Activated CD4-positive, alpha-beta T cell treated with anti-CD3 and anti-CD28 coated beads for 24 hours (primary cell): ENCODE measurements around the gene RASD1.

Experiments
- DNase-seq, 2 donors: peaks; one replicate each; pipeline ENCODE4 v3.0.0-alpha.2; 2020; ENCODE audit warnings: low read depth in 2 of 2

The RASD1 gene

DNA sequence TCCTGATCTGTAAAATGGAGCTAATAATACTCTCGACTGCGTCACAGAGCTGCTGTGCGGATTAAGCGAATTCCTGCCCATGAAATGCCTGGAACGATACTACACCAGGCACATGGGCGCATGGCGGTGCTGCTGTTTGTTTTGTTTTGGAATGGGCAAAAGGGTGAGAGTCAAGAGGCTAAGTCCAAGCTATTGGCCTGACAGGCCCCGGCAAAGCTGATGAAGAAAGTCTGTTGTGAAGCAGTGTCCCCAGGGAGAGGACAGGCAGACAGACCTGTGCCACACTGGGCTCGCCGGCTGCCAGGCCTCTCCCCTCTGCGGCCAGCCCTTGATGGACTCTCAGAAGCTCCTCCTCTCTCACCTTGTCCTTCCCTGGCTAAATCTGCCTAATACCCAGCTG is 31.3 kb upstream of the RASD1 start:
- DNase-seq: no peak

DNA sequence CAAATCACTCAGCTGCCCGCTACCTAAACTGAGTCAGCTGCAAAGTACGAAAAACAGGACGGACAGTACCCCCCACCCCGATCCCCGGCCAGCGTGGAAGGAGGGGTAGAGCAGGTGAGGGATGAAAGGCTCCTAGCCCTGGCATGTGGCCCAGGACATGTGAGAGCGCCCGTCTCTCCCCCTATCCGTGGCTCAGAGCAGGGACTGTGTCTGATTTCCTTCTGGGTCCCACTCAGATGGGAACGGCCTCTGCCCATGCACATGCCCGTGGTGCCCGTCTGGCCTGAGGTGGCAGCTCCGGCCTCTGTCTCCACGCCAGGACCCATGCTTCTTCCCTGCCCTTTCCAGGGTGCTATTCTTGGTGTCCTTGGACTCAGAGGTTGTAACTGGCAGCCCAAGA is 30.2 kb upstream of the RASD1 start:
- no peak for DNase-seq

GRCh38 chr17:17525956-17526355 is 29.8 kb upstream of the RASD1 start:
- DNase-seq: no peak

DNA sequence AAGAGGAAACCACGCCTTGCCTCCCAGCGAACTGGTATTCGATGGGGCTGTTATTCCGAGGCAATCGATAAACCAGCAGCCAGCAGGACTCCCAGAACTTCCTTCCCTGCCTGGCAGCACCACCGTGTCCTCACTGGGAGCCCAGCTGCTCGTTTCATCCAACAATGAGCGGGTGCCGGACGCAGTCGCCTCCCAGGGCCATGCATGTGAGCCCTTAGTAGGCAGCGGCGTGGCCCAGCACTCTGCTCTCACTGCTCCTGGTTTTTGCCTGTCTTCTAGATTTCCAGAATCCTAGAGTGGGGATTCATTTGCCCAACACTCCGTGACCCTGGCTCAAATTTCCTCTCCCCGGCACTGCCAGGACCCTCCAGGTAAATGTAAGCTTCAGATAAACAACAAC is 29.1 kb upstream of the RASD1 start:
- no peak for DNase-seq

- DNase-seq: no peak
These were observed 27.7 kb upstream of the RASD1 start for GRCh38 chr17:17523731-17524490.

DNA sequence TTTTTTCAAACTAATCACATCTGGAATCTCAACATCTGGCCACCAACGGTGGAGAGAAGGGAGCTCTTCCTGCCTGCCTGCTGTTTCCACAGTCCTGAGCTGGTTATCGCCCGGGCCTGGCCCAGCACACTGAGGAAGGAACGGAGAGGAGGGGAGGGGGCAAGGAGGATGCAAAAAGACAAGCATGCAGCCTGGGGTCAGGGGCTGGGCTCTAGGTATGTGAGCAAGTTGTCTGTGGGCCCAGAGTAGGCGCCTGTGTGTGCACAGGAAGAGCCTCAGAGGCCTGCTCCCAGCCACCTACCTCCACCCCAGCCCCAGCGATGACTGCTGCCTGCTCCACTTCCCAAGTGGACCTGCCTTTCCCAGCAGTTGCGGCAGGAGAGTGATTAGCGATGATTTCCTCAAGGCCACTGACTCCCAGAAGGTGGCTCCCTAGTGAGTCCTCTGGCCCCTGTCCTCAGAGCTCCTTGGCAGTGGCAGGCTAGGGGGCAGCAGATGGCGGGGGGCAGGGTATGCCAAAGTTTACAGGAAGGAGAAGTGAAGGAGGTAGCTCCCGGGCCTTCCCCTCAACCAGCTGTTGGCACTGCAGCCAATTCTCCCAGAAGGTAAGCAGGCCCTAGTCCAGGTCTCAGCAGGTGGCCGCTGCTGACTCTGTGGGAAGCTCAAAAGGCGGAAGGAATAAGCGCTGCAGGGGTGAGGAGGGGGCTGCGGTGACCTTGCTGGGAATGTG is 27.0 kb upstream of the RASD1 start:
- DNase-seq: no peak

DNA sequence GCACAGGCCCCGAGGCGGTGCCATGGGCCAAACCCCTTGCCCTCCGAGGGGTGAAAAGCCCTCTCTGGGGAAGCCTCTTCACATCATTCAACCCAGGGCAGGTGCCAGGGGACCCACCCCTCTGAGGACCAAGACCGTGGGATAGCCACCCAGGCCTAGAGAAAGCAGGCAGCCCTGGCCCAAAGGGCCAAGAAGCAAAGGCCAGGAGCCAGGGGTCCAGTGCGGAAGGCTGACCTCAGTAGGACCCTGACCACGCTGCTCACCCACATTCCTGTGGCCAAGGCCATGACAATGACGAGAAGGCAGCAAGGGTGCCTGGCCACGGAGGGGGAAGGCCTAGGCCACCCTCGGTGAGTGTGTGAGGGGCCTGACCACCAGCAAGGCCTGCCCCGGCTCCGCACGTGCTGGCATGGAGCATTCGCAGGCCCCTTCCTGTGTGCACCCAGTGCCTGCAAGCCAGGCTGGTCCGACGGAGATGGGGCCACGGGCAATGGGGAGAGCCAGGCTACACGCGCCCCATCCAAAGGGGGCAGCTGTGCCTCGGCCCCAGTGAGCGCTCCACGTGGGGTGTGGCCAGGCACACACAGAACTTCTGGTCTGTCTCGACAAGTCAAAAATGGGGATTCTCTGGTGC is 24.5 kb upstream of the RASD1 start:
- DNase-seq: no peak

- DNase-seq: no peak
These were observed 23.7 kb upstream of the RASD1 start for GRCh38 chr17:17519886-17520285.

DNA sequence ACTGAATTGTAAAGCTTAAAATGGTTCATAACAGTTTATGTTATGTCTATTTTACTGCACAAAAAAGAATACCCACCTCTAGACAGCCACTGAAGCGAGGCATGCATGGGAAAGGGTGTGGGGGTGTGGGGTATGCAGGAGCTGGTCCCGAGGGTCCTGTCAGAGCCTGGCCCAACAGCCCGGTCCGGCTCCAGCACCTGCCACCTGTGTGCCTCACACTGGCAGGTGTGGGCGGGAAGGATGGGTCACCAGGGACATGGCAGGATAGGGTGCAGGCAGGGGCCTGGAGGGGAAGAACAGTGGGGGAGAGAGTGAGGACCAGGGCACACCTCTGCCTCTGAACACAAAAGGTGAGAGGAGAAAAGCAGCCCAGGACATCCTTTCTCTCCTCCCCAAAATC is 22.8 kb upstream of the RASD1 start:
- no peak for DNase-seq

DNA sequence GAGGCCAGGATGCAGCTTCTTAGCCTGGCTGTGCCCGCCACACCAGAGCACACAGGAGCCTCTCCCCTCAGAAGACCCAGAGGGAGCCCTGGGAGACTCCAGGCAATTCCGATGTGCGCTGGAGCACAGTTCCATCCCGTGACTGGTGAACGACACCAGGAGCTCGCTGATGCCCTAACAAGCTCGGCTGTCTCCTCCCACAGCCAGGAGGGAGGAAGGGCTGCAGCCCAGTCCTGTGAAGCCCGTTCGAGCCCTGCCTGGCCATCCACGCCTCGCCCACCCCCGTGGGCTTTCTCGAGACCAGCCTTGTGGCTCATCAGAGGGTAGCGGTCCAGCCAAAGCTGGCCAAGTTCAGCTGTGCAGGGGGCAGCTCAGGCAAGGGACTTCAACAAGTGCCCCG is 21.8 kb upstream of the RASD1 start:
- DNase-seq: no peak

DNA sequence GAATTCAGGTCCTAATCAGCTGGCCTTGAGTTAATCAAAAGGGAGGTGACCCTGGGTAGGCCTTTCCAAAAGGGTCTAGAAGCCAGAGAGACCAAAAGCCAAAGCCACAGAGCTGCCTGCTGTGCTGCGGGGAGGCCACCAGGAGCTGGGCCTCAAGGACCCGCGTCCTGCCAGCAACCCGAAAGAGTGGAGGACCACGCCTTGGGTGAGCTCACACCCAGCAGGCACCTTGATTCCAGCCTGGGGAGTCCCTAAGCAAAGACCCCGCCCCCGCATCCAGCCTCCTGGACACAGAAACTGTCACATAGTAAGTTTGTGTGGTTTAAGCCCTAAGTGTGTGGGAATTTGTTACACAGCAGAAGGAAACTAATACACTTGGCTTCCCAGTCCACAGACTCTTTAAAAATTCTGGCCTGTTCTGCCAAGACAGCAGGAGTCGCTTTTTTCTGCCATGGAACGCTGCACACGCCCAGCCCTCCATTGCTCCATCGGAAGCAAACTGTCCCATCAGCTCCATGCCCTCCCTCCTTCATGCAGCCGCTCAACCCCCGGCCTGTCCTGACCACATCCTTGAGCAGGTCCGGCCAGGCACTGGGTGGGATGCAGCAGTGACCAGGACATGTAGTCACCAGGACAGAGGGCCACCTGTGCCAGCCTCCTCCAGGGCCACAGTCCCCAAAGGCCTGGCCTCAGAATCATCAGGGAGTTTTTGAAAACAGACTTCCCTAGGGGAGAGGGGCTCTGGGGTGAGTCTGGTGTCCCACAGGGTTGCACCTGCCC is 20.9 kb upstream of the RASD1 start:
- no peak for DNase-seq

- DNase-seq: no peak
These were observed 20.0 kb upstream of the RASD1 start for GRCh38 chr17:17515934-17516930.

GRCh38 chr17:17514993-17515933 is 19.1 kb upstream of the RASD1 start:
- DNase-seq: no peak

DNA sequence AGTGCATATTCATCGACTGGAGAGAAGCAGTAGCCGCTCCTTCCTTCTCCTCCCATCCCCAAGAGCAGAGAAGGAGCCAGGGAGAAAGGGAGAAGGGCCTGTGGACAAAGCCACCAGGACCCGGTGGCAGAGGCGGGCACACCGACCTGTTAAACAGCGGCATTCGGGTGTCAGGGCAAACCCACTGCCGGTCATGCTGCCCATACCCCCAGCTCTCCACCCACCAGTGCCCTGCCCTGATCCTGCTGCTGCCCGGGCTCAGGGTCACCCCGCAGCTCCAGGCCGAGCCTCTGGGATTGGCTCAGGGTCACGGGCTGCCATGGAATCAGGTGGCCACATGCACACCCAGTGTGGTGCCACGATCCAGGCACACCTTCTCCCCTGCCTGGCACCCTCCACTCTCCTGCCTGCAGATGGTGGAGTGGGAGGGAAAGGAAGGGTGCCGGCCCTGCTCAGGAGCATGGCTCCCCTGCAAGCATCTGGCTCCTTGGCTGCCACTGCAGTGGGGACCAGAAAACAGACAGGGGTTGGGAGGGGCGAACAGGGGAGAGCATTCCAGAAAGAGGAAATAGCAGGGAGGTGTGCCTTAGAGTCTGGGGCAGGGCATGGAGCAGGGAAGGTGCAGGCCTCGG is 18.3 kb upstream of the RASD1 start:
- DNase-seq: no peak

GRCh38 chr17:17513626-17514025 is 17.4 kb upstream of the RASD1 start:
- no peak for DNase-seq

- no peak for DNase-seq
These were observed 16.7 kb upstream of the RASD1 start for GRCh38 chr17:17512866-17513265.

GRCh38 chr17:17511881-17512858 is 16.0 kb upstream of the RASD1 start:
- no peak for DNase-seq

GRCh38 chr17:17511293-17511741 is 15.1 kb upstream of the RASD1 start:
- no peak for DNase-seq
